IMR-90 (cell line): ENCODE measurements around the gene COX6B2. TPM values are rescaled to one million over a fixed set of nuclear protein-coding genes. Genes with fewer than 3 reads are reported as not detected.

ENCODE experiments used
- ATAC-seq: fragments of 200-7000 bp; cut with Tn5 transposase; 2 replicates; pipeline ENCODE4 v1.9.1; 2020; ENCODE audit warnings: low read depth, mild to moderate bottlenecking, moderate library complexity
- BruUV-seq: library from RNA; stranded (reverse); fragments of 400-500 nt; replicated peaks from 2 replicates; lab custom pipeline; 2021; lab: Mats Ljungman, UMichigan
- CTCF ChIA-PET: fragments of 300-600 bp; formaldehyde crosslinking; extraction: SDS; loops from one replicate; lab custom pipeline; 2021; ENCODE audit warnings: antibody characterized with exemption; lab: Yijun Ruan, JAX
- POLR2A ChIA-PET: fragments of 300-600 bp; sonication (Branson Sonifier 250); formaldehyde crosslinking; loops from one replicate; lab custom pipeline; 2022; ENCODE audit warnings: antibody characterized with exemption; ENCODE audit not compliant: unreplicated experiment; lab: Charles Lee
- DNase-seq: peaks from one replicate; pipeline ENCODE4 v3.0.0; 2013
- H2AFZ ChIP-seq: replicated peaks from 2 replicates; pipeline ENCODE3; 2013; ENCODE audit warnings: low read length, mild to moderate bottlenecking; ENCODE audit not compliant: poor library complexity
- H2AK5ac ChIP-seq: 2 replicates; pipeline ENCODE4 v1.6.1; 2013; ENCODE audit warnings: low read depth, low read length, inconsistent platforms
- H2AK9ac ChIP-seq: replicated peaks from 2 replicates; pipeline ENCODE3; 2013; ENCODE audit warnings: mild to moderate bottlenecking, low read depth, low read length, moderate library complexity; ENCODE audit not compliant: poor library complexity
- H2BK120ac ChIP-seq: 2 replicates; pipeline ENCODE4 v1.6.1; 2013; ENCODE audit warnings: low read depth, low read length, inconsistent platforms
- H2BK15ac ChIP-seq: 3 replicates; pipeline ENCODE4 v1.6.1; 2013; ENCODE audit warnings: low read depth, low read length, inconsistent platforms
- H2BK20ac ChIP-seq: 2 replicates; pipeline ENCODE4 v1.6.1; 2013; ENCODE audit warnings: low read depth, mild to moderate bottlenecking, inconsistent platforms, low read length, moderate library complexity
- H2BK5ac ChIP-seq: 2 replicates; pipeline ENCODE4 v1.6.1; 2013; ENCODE audit warnings: mild to moderate bottlenecking, low read depth, low read length, inconsistent platforms; ENCODE audit not compliant: poor library complexity, severe bottlenecking
- H3K14ac ChIP-seq: replicated peaks from 2 replicates; pipeline ENCODE4 v1.6.1; 2013; ENCODE audit warnings: low read depth, low read length, inconsistent platforms
- H3K18ac ChIP-seq: 2 replicates; pipeline ENCODE4 v1.6.1; 2013; ENCODE audit warnings: low read depth, low read length, control low read depth
- H3K23ac ChIP-seq: 2 replicates; pipeline ENCODE4 v1.6.1; 2013; ENCODE audit warnings: low read depth, low read length, inconsistent platforms
- H3K27ac ChIP-seq: 2 replicates; pipeline ENCODE4 v1.5.1; 2013; ENCODE audit warnings: mild to moderate bottlenecking, control low read depth, low read length; ENCODE audit not compliant: insufficient read depth
- H3K27me3 ChIP-seq: 2 replicates; pipeline ENCODE4 v1.6.1; 2013; ENCODE audit warnings: low read length; ENCODE audit not compliant: control insufficient read depth, insufficient read depth
- H3K36me3 ChIP-seq: 2 replicates; pipeline ENCODE4 v1.6.1; 2013; ENCODE audit warnings: low read length, mixed read lengths; ENCODE audit not compliant: control insufficient read depth, insufficient read depth
- H3K4ac ChIP-seq: 2 replicates; pipeline ENCODE4 v1.6.1; 2013; ENCODE audit warnings: low read depth, low read length, inconsistent platforms
- H3K4me1 ChIP-seq: 2 replicates; pipeline ENCODE4 v1.6.1; 2013; ENCODE audit warnings: low read length, mixed read lengths; ENCODE audit not compliant: control insufficient read depth, insufficient read depth
- H3K4me2 ChIP-seq: 2 replicates; pipeline ENCODE4 v1.6.1; 2013; ENCODE audit warnings: low read depth, mild to moderate bottlenecking, control low read depth, low read length, moderate library complexity
- H3K4me3 ChIP-seq: 2 replicates; pipeline ENCODE4 v1.5.1; 2013; ENCODE audit warnings: low read depth, mild to moderate bottlenecking, control low read depth, low read length, moderate library complexity; ENCODE audit not compliant: insufficient read depth
- H3K56ac ChIP-seq: 2 replicates; pipeline ENCODE4 v1.6.1; 2013; ENCODE audit warnings: low read length, inconsistent platforms; ENCODE audit not compliant: insufficient read depth; ENCODE audit errors: extremely low read depth
- H3K79me1 ChIP-seq, 2 experiments: 2 replicates each; pipeline ENCODE4 v1.6.1; 2013; ENCODE audit warnings: low read length in 2 of 2, inconsistent platforms in 1 of 2, low read depth in 1 of 2
- H3K9ac ChIP-seq: 2 replicates; pipeline ENCODE4 v1.6.1; 2013; ENCODE audit warnings: low read depth, low read length, control low read depth
- H3K9me1 ChIP-seq: 2 replicates; pipeline ENCODE4 v1.6.1; 2013; ENCODE audit warnings: low read length, inconsistent platforms; ENCODE audit not compliant: insufficient read depth
- H3K9me3 ChIP-seq: 2 replicates; pipeline ENCODE4 v1.6.1; 2013; ENCODE audit warnings: low read length; ENCODE audit not compliant: control insufficient read depth, insufficient read depth
- H4K20me1 ChIP-seq: 2 replicates; pipeline ENCODE4 v1.6.1; 2013; ENCODE audit warnings: low read length, inconsistent platforms; ENCODE audit not compliant: insufficient read depth
- H4K5ac ChIP-seq: 2 replicates; pipeline ENCODE4 v1.6.1; 2013; ENCODE audit warnings: mild to moderate bottlenecking, low read depth, low read length, control low read depth
- H4K8ac ChIP-seq, 2 experiments: 2 replicates each; pipeline ENCODE4 v1.6.1; 2013; ENCODE audit warnings: low read depth in 2 of 2, low read length in 2 of 2, control low read depth in 1 of 2, inconsistent platforms in 1 of 2
- H4K91ac ChIP-seq: 2 replicates; pipeline ENCODE4 v1.6.1; 2013; ENCODE audit warnings: low read depth, low read length, inconsistent platforms; ENCODE audit not compliant: insufficient read depth
- MAZ ChIP-seq: IDR thresholded peaks from 2 replicates; pipeline ENCODE4 v1.6.1; 2012; ENCODE audit warnings: low read depth, mild to moderate bottlenecking, low read length, improper control_type of control experiment, moderate library complexity, borderline replicate concordance
- POLR2A ChIP-seq: IDR thresholded peaks from 2 replicates; pipeline ENCODE4 v1.6.1; 2012; ENCODE audit warnings: mild to moderate bottlenecking, low read depth, low read length
- WGBS, 2 experiments: methylation state at CpG; one replicate each; pipeline versions ENCODE4 v1.1.5 to v1.1.7; 2013; ENCODE audit warnings: missing lambda C conversion rate in 2 of 2; ENCODE audit not compliant: insufficient read length in 1 of 2; ENCODE audit errors: extremely low coverage in 2 of 2; 5-methylcytosine and 5-hydroxymethylcytosine counted together
- dilution Hi-C: fragments of 300-500 bp; cut with HindIII; formaldehyde crosslinking; loops from one replicate; pipeline ENCODE4 v1.14.3; 2018; ENCODE audit warnings: low sequenced_read_pairs; ENCODE audit not compliant: unreplicated experiment
- in situ Hi-C: fragments of 300-500 bp; cut with MboI; formaldehyde crosslinking; loops from 3 replicates; pipeline ENCODE4 v1.14.3; 2019; ENCODE audit warnings: low sequenced_read_pairs, inconsistent platforms, mixed read lengths
- intact Hi-C: fragments of 100-400 bp; cut with micrococcal nuclease; formaldehyde crosslinking; loops from 2 replicates; pipeline ENCODE4 v1.10.0; 2022
- polyA plus RNA-seq, 3 experiments: library from polyadenylated mRNA; depleted of rRNA; stranded (reverse); fragments of >200 nt; gene quantifications; 2 replicates each; pipeline ENCODE4 v1.2.3, GENCODE V29; 2012; ENCODE audit warnings: low replicate concordance in 1 of 3
- total RNA-seq: library from RNA; depleted of rRNA; stranded (reverse); fragments of >200 nt; gene quantifications from 2 replicates; pipeline ENCODE4 v1.2.3, GENCODE V29; 2012

The COX6B2 gene
- total and polyA plus RNA-seq, 2 of the 4 experiments (the other 2 are of a cell fraction) = 0.19 TPM; not detected in 1

DNA sequence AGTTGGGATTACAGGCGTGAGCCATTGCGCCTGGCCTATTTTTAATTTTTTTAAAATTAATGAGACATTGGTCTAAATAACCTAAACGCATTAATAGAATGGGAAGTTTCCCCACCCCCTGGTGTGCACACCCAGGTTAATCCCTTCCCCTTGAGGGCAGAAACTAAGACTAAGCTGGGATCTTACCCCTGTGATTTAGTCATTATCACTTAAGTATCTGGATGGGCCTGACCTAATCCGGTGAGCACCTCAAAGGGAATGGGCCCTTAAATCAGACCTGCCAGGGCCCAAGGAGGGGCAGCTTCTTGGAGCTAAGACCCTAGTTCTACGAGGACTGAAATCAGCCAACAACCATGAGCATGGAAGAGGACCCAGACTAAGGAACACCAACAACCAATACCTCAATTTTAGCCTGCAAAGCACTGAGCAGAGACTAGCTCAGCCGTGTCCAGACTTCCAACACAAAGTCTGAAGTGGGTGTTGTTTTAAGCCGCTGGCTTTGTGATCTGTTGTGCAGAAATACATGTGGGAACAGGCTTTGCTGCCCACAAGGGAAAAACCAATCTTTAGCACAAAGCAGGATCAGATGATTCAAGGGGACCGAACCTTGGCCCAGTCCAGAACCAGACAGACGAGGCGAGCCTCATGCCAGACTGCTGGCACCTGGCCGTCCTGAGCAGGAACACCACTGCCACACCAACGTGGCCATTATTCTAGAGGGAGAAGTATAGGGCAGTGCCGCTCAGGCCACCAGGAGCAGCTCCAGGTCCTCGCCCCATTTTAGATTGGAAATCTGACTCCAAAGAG is 46.0 kb upstream of the COX6B2 start:
- POLR2A ChIA-PET = no interaction called here
- no peak overlapping the region for H3K23ac ChIP-seq
- H3K9me1 ChIP-seq = peaks cover 7% of the 10 kb centered on the region
- in situ Hi-C loops (no loop called here), dilution Hi-C loops (no loop called here), intact Hi-C loops (no loop called here)
- no peak overlapping the region for H2AFZ ChIP-seq
- no peak overlapping the region for H3K9ac ChIP-seq
- H3K14ac ChIP-seq = no peak overlapping the region
- H4K5ac ChIP-seq = no peak overlapping the region
- no peak overlapping the region for H3K18ac ChIP-seq
- H4K20me1 ChIP-seq = peaks cover 53% of the 10 kb centered on the region
- no peak overlapping the region for H4K91ac ChIP-seq
- peaks cover under 1% of the 10 kb centered on the region; the same call in 1 of the 2 replicates for H3K4me1 ChIP-seq
- no peak overlapping the region for H3K56ac ChIP-seq
- H3K27ac ChIP-seq = no peak overlapping the region
- BruUV-seq = no TSS peak
- no peak overlapping the region for H2BK15ac ChIP-seq
- H2BK120ac ChIP-seq = no peak overlapping the region
- DNase-seq = no peak
- peaks cover 7 to 42% of the 10 kb centered on the region in 2 experiments for H3K79me1 ChIP-seq
- no peak overlapping the region for H3K4me3 ChIP-seq
- H2AK5ac ChIP-seq = no peak overlapping the region
- no peaks in the 10 kb centered on the region for H3K9me3 ChIP-seq
- ATAC-seq = no peak; the same call in none of the 2 replicates
- TF ChIP-seq POLR2A (peak; percentile 16; the same call in 1 of the 2 replicates), MAZ (no peak)
- no peak overlapping the region for H3K4me2 ChIP-seq
- H3K27me3 ChIP-seq = no peaks in the 10 kb centered on the region
- no peak overlapping the region for H4K8ac ChIP-seq
- no peak overlapping the region for H3K4ac ChIP-seq
- H2BK5ac ChIP-seq = no peak overlapping the region
- no peak overlapping the region for H2BK20ac ChIP-seq
- H3K36me3 ChIP-seq = peaks cover 33% of the 10 kb centered on the region
- CTCF ChIA-PET = no interaction called here
- H2AK9ac ChIP-seq = no peak overlapping the region
- WGBS, 2 experiments = 92% methylated on average over 6 of the region's 14 CpGs; no CpG with 5 or more reads in 1 of the 2 experiments
